Left ventricle myocardium inferior (tissue), 1 donor: Measurements from ENCODE around the gene EBF4. TPM values are rescaled to one million over a fixed set of nuclear protein-coding genes. Genes with fewer than 3 reads are reported as not detected.

Experiments
- DNase-seq: peaks from one replicate; pipeline ENCODE4 v3.0.0-alpha.2; 2020
- H3K27ac ChIP-seq: fragments of 200-600 bp; replicated peaks from 2 replicates; pipeline ENCODE4 v1.8.0; 2021
- H3K27me3 ChIP-seq: fragments of 200-600 bp; 2 replicates; pipeline ENCODE4 v1.8.0; 2021; ENCODE audit warnings: low read depth
- H3K36me3 ChIP-seq: fragments of 200-600 bp; 2 replicates; pipeline ENCODE4 v1.8.0; 2021
- H3K4me1 ChIP-seq: fragments of 200-600 bp; 2 replicates; pipeline ENCODE4 v1.8.0; 2021
- H3K4me3 ChIP-seq: fragments of 200-600 bp; 2 replicates; pipeline ENCODE4 v1.8.0; 2021; ENCODE audit warnings: mild to moderate bottlenecking, moderate library complexity
- H3K9me3 ChIP-seq: fragments of 200-600 bp; replicated peaks from 2 replicates; pipeline ENCODE4 v1.8.0; 2021
- intact Hi-C: fragments of 100-400 bp; cut with micrococcal nuclease; formaldehyde crosslinking; loops from one replicate; pipeline ENCODE4 v1.11.0; 2022
- total RNA-seq: library from RNA; stranded (reverse); fragmentation: NEBNext Ultra II Directional; extraction: Animal tissue kit (Norgen Biotek cat#: 25700); gene quantifications from one replicate; pipeline ENCODE4 v1.2.1, GENCODE V29; 2021
- TF ChIP-seq, protein P1 (sequence below): fragments of 200-600 bp; IDR thresholded peaks from 2 replicates; pipeline ENCODE4 v1.8.0; 2021; ENCODE audit warnings: antibody characterized with exemption, mild to moderate bottlenecking, borderline replicate concordance
- donor health status: DM: no; HTN: yes; CAD: no; lungs with severe emphysema.

Gene EBF4
- total RNA-seq, 1 donor from 2014 or later, result 4.9 TPM

DNA sequence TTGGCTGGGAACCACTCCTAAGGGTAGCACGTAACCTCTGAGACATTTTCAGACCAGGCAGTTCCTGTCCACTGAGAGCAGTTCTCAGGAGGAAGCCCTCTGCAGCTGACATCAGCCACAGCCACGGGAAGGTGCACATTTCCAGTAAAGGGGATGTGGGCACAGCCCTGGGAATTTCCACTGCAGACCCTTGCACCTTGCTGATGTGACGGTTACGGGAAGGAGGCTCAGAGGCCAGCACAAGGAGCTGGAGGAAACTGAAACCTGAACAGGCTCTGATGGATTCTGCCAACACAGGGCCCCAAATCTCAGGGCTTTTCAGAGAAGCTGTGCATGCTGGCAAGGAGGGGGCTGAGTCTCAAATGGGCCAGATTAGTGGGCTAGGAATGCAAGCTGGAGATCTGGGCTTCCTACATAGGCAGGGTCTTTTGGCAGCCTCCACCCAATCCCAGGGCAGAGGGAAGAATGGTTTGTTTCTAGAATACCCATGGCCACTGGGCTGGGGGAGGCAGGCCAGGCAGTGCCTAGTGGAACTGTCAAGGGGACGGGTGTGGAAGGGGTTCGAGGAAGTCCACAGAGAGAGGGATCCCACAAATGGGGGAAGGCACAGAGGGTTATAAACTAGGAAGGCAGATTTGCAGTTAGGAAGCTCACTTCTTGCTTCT lies 14.2 kb downstream of the EBF4 start:
- Histone ChIP-seq H3K9me3 (no peaks in the 10 kb centered on the region), H3K4me3 (no peak overlapping the region), H3K27me3 (peaks cover 25% of the 10 kb centered on the region), H3K36me3 (no peaks in the 10 kb centered on the region), H3K4me1 (no peaks in the 10 kb centered on the region), H3K27ac (no peak overlapping the region)
- TF ChIP-seq, protein P1, sequence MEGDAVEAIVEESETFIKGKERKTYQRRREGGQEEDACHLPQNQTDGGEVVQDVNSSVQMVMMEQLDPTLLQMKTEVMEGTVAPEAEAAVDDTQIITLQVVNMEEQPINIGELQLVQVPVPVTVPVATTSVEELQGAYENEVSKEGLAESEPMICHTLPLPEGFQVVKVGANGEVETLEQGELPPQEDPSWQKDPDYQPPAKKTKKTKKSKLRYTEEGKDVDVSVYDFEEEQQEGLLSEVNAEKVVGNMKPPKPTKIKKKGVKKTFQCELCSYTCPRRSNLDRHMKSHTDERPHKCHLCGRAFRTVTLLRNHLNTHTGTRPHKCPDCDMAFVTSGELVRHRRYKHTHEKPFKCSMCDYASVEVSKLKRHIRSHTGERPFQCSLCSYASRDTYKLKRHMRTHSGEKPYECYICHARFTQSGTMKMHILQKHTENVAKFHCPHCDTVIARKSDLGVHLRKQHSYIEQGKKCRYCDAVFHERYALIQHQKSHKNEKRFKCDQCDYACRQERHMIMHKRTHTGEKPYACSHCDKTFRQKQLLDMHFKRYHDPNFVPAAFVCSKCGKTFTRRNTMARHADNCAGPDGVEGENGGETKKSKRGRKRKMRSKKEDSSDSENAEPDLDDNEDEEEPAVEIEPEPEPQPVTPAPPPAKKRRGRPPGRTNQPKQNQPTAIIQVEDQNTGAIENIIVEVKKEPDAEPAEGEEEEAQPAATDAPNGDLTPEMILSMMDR, result no peak
- DNase-seq, result no peak
- intact Hi-C loops, result no loop called here

DNA sequence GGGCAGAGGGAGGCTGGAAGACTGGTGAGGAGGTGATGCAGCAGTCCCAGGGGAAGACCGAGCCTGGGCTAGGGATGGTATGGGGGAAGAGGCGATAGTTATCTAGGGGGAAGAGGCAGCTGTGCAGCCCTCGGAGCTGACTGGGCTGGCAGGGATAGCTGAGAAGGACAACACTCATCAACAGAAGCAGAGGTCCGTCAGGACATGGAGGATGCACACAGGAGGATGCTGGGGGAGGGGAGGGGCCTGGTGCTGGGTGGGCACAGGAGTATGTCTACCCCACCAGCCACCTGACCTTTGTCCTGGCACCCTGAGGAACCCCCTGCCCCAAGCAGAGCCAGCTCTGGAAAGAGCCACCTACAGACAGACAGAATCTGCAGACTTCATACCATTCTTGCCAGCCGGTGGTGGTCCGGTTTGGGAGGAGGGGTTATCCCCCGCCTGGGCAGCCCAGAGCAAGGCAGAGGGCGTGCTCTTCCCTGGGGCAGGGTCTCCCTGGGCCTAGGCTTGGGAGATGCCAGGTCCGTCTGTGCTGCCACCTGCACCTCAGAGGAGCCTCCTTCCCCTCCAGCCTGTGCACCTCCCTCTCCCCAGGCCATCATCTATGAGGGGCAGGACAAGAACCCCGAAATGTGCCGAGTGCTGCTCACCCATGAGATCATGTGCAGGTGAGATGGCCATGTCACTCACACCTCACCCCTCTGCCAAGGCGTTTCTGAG lies 14.9 kb downstream of the EBF4 start:
- Histone ChIP-seq H3K9me3 (no peaks in the 10 kb centered on the region), H3K4me1 (no peaks in the 10 kb centered on the region), H3K36me3 (no peaks in the 10 kb centered on the region), H3K27me3 (peaks cover 25% of the 10 kb centered on the region), H3K4me3 (no peak overlapping the region), H3K27ac (no peak overlapping the region)
- intact Hi-C loops, result no loop called here
- DNase-seq, result no peak
- TF ChIP-seq, protein P1, result no peak

DNA sequence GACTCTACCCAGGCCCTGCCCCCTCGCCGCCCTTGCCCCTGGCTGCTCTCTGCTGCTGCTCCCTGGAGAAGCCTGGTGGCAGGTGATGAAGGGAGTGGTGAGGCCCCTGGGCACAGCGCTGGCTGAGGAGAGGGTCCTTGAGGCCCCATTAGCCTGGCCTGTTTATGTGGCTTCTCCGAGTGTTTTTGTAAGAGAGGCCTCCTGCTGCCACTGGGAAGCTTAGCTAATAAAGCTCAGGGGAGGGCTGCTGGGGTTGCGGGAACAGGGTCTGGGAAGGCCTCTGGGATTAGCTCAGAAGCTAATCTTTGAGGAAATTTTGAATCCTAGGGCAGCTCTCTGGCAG lies 15.5 kb downstream of the EBF4 start:
- no peaks in the 10 kb centered on the region for H3K9me3 ChIP-seq
- no peak for DNase-seq
- no peak overlapping the region for H3K4me3 ChIP-seq
- intact Hi-C loops, result no loop called here
- H3K36me3 ChIP-seq, result no peaks in the 10 kb centered on the region
- TF ChIP-seq, protein P1, result no peak
- H3K27me3 ChIP-seq, result peaks cover 25% of the 10 kb centered on the region
- H3K27ac ChIP-seq, result no peak overlapping the region
- H3K4me1 ChIP-seq, result no peaks in the 10 kb centered on the region

DNA sequence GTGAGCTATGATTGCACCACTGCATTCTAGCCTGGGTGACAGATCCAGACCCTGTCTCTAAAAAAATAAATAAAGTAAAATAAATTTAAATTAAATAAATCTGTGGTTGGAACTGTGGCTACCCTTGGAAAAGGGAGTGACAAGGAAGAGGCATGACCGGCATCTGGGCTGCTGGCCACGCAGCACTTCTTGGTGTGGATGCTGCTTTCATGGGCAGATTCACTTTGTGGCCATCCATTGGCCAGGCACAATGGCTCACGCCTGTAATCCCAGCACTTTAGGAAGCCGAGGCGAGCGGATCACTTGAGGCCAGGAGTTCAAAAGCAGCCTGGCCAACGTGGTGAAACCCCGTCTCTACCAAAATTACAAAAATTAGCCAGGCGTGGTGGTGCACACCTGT lies 16.1 kb downstream of the EBF4 start:
- H3K27ac ChIP-seq, result no peak overlapping the region
- no peaks in the 10 kb centered on the region for H3K4me1 ChIP-seq
- no peak overlapping the region for H3K4me3 ChIP-seq
- H3K9me3 ChIP-seq, result no peaks in the 10 kb centered on the region
- peaks cover 25% of the 10 kb centered on the region for H3K27me3 ChIP-seq
- intact Hi-C loops, result no loop called here
- DNase-seq, result no peak
- H3K36me3 ChIP-seq, result no peaks in the 10 kb centered on the region
- TF ChIP-seq, protein P1, result no peak

DNA sequence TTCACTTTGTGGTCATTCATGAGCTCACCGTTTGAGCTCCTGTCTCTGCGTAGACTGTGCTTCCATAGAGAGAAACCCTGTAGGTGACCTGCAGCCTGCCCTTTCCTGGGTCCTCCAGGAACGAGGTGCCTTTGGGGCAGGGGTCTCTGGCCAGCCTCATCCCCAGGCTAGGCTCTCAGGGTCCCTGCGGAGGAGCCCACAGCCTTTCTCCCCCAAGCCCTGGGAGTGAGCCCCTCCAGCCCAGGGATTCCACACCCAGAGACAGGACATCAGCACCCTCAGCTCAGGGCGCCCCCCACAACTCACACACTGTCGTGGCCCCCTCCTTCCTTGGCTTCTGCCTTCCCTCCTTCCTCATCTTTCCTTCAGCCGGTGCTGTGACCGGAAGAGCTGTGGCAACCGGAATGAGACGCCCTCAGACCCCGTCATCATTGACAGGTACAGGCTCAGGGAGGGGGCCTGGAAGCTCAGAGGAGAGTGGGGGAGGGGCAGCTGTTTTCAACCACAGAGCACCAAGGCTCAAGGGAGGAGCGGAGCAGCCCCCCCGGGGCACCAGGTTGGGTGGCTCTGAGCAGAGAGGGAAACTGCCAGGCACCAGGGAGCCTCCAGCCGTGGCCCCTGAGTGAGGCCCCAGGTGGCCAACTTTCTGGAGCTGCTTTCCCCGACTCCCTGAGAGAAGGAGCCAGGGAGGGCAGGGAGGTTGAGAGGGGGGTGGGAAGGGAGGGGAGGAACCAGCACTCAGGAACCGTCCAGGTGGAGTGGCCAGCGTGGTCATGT lies 16.8 kb downstream of the EBF4 start:
- no peak for DNase-seq
- Histone ChIP-seq H3K27ac (no peak overlapping the region), H3K9me3 (no peaks in the 10 kb centered on the region), H3K4me3 (no peak overlapping the region), H3K36me3 (no peaks in the 10 kb centered on the region), H3K4me1 (no peaks in the 10 kb centered on the region), H3K27me3 (peaks cover 25% of the 10 kb centered on the region)
- TF ChIP-seq, protein P1, result no peak
- intact Hi-C loops, result no loop called here
